NCI-H1417 (cell line): ENCODE measurements around the gene ZBTB32.
A peak's percentile ranks its signal among the peaks of the same experiment; 100 is the strongest.
"Not testable (repeated sequence)": the region's sequence is repeated elsewhere in the genome, so short reads cannot be mapped to it uniquely, and the experiment has no call there.

Source experiments
- DNase-seq, 3 experiments: peaks; one replicate each; lab custom pipeline; 2025; lab: John Stamatoyannopoulos, UW

The ZBTB32 gene, protein sequence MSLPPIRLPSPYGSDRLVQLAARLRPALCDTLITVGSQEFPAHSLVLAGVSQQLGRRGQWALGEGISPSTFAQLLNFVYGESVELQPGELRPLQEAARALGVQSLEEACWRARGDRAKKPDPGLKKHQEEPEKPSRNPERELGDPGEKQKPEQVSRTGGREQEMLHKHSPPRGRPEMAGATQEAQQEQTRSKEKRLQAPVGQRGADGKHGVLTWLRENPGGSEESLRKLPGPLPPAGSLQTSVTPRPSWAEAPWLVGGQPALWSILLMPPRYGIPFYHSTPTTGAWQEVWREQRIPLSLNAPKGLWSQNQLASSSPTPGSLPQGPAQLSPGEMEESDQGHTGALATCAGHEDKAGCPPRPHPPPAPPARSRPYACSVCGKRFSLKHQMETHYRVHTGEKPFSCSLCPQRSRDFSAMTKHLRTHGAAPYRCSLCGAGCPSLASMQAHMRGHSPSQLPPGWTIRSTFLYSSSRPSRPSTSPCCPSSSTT

DNA sequence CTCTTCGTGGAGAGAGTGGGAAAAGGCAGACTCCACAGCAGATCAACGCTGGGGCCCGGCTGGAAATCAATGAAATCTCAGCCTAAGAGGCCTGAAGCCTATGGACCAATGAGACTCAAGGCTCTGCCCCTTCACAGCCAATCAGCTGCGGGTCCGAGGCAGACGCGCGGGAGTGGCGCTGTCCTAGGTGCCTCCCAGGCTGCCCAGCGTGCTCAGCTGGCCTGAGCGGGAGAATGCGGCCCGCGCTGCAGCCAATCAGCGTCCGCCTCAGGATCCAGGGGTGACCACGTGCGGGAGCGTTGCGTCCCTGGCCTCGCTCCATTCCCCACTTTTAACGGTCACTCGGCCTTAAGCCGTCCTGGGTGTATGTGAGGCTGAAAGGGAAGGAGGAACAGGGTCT is at the start of gene ZBTB32:
Gene ZBTB32, plus strand, starts transcription at position 341 of the 400 bp plus-strand sequence. CDS start 10,069 bp downstream, outside the sequence.
- DNase-seq, result no peak

DNA sequence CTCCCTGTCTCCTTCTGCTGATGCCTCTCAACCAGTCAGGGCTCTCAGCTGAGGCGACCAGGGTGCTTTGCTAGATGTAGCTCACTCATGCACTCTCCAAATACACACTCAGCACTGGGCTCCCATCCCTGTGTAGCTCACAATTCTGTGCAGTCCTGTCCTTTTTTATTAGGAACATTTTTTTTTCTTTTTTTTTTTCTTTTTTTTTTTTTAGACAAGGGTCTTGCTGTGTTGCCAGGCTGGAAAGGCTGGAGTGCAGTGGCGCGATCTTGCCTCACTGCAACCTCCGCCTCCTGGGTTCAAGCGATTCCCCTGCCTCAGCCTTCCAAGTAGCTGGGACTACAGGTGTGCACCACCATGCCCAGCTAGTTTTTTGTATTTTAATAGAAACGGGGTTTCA is 49.5 kb upstream of the ZBTB32 start:
- not testable (repeated sequence) for DNase-seq

DNA sequence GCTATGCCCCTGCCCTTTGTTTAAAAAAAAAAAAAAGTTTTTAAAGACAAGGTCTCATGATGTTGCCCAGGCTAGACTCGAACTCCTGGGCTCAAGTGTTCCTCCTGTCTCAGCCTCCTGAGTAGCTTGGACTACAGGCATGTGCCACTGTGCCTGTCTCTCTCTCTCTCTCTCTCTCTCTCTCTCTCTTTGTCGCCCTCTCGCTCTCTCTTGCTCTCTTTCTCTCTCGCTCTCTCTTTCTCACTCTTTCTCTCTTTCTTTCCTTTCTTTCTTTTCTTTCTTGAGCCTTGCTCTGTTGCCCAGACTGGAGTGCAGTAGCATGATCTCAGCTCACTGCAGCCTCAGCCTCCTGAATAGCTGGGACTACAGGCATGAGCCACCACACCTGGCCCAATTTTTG is 48.8 kb upstream of the ZBTB32 start:
- DNase-seq, result no peak

DNA sequence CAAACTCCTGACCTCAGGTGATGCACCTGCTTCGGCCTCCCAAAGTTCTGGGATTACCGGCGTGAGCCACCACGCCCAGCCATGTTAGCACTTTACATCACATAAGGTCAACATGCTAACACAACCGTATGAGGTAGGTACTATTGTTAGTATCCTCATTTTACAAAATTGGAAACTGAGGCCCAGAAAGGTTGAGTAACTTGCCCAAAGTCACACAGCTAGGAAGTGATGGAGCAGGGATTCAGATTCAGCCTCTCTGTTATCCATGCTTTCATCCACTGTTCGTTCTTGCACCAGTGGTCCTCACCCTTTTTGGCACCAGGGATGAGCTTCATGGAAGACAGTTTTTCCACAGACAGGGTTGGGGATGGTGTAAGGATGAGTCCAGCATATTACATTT is 47.7 kb upstream of the ZBTB32 start:
- DNase-seq, result no peak

DNA sequence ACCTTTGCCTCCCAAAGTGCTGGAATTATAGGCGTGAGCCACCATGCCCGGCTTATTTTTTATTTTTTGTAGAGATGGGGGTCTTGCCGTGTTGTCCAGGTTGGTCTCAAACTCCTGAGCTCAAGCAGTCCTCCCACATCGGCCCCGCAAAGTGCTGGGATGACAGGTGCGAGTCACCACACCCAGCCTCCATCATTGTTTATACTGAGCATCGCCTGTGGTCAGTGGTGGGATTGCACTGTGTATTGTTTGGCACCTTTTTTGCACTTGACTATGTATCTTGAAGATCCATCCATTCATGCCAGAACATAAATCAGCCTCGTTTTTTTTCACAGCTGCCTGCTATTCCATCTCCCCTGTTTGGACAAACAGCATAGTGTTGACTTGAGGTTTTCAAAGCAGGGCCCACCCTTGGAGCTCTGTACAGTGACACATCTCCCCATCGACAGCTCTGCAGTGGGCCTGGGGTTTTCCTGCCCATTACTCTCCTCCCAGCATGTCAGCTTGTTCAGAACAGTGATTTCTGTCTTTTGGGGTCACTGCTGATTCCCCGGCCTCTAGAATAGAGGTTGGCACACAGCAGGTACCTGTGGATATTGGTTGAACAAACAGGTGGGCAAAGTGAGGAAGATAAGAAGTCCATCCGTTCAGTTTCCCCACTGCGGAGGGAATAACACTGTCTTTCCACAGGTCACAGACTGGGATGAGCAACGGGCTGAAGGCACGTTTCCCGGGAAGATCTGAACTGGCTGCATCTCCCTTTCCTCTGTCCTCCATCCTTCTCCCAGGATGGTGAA is 46.3 kb upstream of the ZBTB32 start:
- no peak for DNase-seq

DNA sequence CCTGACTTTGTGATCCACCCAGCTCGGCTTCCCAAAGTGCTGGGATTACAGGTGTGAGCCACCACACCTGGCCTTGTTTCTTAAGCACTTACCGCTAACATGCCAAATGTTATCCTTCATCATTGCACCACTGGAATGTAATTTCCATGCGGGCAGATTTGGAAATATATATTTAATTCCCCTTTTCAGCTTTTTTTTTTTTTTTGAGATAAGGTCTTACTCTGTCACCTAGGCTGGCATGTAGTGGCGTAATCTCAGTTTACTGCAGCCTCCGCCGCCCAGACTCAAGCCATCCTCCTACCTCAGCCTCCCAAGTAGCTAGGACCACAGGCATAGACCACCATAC is 42.4 kb upstream of the ZBTB32 start:
- DNase-seq, result no peak

DNA sequence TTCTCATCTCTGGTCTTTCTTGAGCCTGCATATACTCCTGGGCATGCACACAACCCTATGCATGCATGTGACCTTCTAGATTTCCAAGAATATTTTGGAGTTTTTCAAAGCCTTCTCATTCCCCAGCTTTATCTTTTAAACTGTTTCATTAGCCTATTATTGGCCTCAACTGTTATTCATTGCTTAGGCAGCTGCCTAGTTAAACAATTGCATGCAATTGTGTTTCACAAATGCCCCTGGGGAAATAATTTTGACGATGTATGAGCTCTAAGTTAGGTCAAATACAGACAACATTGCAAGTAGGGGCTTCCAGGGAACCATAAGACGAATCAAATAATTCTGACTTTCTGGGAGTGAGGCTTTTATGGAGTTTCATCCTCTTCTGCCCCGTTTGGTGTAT is 40.4 kb upstream of the ZBTB32 start:
- no peak for DNase-seq

DNA sequence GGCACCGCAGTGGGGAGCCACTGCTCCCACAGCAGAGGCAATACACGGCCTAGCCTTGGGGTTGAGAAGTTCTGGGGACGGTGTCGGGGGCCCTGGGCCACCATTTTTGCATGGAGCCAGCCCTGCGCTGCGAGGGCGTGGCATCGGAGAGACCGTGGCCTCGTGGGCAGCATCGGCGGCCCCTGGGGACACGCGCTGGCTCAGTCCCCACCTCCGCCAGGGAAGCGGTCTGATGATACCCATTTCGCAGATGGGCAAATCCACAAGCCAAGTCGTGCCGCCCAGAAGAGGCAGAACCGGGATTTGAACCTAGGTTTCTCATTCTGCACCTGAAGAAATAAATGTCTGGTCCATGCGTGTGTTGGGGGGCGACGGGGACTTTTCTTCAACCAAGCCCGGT is 39.2 kb upstream of the ZBTB32 start:
- DNase-seq, result no peak

DNA sequence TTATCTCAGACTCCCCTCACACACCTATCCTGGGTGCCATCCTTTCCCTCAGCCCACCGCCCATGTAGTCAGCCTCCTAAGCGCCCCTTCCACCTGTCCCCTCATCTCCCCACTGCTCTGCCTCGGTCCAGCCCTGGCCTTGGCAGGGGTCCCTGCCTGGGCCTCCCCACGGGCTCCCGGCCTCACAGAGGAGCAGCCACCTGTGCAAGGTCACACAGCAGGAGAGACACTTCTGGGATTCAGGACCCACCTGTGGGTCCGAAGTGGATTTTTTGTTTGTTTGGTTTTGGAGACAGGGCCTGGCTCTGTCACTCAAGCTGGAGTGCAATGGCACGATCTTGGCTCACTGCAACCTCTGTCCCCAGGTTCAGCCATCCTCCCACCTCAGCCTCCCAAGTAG is 38.8 kb upstream of the ZBTB32 start:
- no peak for DNase-seq

DNA sequence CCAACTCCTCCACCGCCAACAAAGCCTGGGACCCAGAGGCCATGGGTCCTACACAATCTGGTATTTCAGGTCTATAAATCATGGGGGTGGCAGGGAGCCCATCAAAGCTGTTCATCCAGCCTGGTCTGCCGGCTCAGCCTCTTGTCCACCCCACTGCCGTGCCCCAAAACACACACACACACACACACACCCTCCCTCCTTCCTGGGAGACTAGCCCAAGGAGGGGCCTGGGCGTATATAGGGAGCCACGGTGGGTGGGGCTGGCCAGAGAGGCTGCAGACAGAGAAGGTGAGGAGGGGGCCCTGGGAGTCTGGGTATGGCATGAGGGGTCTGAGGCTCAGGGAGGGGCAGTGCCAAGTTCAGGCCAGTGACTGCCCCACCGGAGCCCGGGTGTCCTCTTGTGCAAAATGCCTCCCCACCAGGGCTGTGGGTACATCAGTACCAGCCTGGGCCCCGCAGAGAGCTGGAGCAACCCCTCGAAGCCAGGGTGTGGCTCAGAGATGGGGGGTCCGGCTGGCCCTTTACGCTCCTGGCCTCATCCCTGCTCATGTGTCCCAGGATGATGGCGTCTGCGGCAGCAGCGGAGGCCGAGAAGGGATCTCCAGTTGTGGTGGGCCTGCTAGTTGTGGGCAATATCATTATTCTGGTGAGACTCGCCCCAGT is 38.0 kb upstream of the ZBTB32 start, which contains the start of gene UPK1A:
Gene UPK1A, plus strand, starts transcription at position 267 of the 663 bp plus-strand sequence. Its CDS starts 296 bp downstream, at position 563.
- no peak for DNase-seq

DNA sequence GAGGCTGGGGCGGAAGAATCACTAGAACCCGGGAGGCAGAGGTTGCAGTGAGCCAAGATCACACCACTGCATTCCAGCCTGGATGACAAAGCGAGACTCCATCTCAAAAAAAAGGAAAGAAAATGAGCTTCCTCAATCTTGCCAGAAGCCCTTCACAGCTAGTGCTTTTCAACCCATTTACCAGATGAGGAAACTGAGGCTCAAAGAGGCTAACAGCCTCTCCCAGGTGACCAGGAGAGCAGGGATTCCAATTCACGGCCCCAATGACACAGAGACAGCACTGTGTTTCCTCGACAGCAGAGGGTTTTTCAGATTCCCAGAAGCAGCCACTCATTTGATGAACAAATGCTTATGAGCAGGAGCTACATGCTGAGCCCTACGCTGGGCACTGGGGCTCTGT is 34.8 kb upstream of the ZBTB32 start:
- DNase-seq, result no peak

DNA sequence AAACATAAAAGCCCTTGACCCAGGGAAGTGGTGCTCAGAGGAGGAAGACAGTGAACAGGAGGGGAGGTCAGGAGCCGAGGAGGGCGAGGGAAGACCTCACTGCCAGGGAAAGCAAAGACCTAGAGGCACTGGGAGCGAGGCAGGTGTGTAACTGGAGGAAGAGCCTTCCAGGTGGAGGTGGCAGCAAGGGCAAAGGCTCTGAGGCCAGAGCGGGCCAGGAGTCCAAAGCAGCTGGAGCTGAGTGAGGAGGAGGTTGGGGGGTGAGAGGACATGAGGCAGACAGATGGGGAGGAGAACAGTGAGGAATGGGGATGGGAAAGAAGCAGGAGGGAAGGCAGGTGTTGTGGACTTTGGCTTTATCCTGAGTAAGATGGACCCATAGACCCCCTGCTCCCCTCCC is 34.4 kb upstream of the ZBTB32 start:
- no peak for DNase-seq

DNA sequence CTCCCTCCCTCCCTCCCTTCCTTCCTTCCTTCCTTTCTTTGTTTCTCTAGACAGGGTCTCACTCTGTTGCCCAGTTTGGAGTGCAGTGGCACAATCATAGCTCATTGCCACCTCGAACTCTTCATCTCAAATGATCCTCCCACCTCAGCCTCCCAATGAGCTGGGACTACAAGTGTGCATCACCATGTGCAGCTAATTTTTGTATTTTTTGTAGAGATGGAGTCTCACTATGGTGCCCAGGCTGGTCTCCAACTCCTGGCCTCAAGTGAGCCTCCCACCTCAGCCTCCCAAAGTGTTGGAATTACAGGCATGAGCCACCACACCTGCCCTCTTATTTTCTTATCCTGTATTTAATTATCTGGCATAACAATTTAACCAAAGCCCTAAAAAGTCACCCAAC is 33.7 kb upstream of the ZBTB32 start:
- no peak for DNase-seq

DNA sequence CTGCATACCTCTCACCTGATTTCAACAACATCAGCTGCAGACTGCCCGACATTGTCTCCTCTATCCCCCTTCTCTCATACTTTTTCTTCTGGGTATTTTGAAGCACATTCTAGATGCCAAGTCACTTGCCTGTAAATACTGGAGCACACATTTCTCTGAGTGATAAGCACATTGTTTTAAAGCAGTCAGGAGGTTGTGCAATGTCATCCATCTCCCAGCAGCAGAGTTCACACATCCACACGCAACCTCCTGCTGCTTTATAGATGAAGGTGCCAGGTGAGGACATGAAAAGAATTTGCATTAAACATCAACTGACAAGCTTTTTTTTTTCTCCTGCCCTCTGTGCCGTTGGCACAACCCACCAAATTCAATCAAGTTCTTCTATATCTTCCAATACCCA is 32.5 kb upstream of the ZBTB32 start:
- DNase-seq, result peak in 2 of 3 experiments; percentile 2 to 58

DNA sequence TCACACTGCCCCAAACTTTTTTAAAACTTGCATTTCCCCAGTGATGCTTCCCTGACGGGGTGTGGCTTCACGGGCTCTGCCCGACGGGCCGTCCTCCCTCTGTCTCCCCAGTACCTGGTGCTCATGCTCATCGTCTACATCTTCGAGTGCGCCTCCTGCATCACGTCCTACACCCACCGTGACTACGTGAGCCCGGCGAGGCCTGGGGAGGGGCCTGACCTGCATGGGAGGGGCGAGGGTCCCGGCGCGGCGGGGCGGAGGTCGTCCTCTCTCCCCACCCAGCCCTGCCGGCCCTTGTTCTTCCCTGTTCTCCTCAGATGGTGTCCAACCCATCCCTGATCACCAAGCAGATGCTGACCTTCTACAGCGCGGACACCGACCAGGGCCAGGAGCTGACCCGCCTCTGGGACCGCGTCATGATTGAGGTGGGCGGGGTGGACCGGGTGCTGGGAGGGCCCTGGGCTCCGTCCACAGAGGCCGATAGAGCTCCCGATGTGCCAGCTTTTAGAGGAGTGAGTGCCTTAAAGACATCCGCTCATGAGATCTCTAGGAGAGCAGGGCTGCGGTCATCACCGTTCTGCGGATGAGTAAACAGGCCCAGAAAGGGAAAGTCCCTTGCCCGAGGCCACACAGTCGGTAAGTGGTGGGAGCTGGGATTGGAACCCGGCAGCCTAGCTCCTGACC is 31.1 kb upstream of the ZBTB32 start:
- DNase-seq, result peak in 2 of 3 experiments; percentile 27 to 37

DNA sequence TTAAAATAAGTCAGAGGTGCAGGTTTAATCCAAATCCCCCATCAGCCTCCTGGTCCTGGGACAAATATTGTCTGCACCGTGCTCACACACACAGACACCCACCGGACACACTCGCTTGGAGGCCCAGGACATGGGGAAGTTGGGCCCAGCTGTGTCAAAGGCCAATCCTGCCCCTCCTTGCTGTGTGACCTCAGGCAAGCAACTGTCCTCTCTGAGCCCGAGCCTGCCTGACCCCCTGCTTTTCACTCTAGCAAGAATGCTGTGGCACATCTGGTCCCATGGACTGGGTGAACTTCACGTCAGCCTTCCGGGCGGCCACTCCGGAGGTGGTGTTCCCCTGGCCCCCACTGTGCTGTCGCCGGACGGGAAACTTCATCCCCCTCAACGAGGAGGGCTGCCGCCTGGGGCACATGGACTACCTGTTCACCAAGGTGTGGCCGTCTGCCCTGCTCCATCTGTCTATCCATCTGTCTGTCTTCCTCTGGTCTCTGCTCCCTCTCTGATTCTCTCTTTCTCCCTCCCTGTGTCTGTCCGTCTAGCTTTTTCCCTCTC is 28.7 kb upstream of the ZBTB32 start:
- DNase-seq, result no peak

DNA sequence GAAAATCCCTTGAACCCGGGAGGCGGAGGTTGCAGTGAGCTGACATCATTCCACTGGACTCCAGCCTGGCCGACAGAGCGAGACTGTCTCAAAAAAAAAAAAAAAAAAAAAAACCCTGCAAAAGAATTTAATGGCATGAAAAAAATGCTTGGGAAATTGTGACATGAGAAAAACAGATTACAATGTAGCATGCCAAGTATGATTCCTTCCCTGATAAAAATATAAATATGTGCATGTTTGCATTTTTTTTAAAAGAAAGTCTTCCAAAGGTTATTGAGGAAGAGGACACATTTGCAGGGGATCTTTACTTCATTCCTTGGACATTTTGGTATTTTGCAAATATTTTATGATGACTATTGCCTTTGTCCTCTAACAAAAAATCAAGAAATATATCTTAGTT is 14.5 kb upstream of the ZBTB32 start:
- no peak for DNase-seq

DNA sequence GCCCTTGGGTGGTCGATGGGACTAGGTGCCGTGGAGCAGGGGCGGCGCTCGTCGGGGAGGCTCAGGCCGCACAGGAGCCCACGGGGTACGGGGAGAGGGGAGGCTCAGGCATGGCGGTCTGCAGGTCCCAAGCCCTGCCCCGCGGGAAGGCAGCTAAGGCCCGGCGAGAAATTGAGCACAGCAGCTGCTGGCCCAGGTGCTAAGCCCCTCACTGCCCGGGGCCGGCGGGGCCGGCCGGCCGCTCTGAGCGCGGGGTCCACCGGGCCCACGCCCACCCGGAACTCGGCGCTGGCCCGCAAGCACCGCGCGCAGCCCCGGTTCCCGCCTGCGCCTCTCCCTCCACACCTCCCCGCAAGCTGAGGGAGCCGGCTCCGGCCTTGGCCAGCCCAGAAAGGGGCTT is 13.3 kb upstream of the ZBTB32 start:
- DNase-seq, result not testable (repeated sequence)

DNA sequence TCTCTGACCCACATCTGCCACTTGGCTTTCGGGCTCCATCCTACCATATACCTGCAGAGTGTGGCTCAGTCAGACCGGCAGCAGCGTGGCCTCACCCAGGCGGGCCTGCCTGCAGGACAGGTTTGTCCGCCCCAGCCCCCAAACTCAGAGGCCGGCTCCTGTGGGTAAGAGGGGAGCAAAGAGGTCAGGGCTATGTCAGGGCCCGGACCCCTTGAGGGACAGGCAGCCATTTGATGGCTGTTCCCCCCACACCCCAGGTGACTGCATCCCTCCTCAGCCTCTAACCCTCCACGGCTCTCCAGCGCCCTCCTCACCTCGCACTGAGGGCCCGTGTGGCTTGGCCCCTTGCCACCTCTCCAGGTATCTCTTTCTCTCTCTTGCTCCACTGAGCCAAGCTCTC is 12.3 kb upstream of the ZBTB32 start:
- no peak for DNase-seq

DNA sequence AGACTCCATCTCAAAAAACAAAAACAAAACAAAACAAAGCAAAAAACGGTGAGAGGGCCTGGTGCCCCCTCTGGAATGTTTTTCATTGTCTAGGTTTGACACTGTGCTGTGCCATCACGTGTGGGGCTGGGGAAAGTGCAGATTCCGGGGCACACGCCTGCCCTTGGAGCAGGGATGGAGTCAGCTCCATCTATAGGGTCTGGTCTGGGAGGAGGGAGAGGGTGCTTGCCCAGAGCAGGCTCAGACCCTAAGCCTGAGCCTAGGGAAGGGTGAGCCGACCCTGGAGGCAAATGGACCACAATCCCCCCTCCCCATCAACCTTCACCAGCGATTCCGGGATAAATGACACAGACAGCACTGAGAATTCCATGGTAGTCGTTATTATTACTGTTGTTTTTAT is 10.9 kb upstream of the ZBTB32 start:
- no peak for DNase-seq

DNA sequence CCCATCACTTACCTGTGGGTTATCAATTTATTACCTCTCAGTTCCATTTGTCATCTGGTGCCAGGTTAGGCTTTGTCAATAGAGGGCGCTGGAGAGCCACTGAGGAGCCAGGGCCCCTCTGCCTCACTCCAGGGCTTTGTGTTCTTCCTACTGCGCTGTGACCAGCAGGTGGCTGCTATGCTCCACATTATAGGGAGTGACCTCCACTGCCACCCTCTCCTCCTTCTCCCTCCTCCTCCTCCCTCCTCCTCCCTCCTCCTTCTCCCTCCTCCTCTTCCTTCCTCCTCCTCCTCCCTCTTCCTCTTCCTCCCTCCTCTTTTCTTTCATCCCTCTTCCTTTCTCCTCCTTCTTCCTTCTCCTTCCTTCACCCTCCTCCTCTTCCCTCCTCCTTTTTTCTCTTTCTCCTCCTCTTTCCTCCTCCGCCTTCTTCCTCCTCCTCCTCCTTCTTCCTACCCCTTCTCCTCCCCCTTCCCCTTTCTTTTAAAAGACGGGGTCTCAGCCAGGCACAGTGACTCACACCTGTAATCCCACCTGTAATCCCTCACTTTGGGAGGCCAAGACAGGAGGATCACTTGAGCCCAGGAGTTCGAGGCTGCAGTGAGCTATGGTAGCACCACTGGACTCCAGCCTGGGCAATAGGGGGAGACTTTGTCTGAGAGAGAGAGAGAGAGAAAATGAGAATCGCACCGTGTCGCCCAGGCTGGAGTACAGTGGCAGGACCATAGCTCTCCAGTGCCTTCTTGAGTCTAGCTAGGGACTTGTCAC is 10.3 kb upstream of the ZBTB32 start:
- DNase-seq, result peak; percentile 80 to 93 (median 92)
